ENCODE results near the gene HNRNPA0. TPM values are rescaled to one million over a fixed set of nuclear protein-coding genes. Genes with fewer than 3 reads are reported as not detected.

Gene HNRNPA0
- total and polyA plus RNA-seq, 2 of the 8 experiments (the other 6 are each of a cell fraction or from before 2014, with no cell fraction given), result 22.0 to 71.3 TPM

- CTCF ChIA-PET (ENCODE audit: partially characterized antibody), result interaction anchor here (0.6 to 2.1 kb wide), 3 partner anchors 11 to 113 kb away, joined by 3 to 5 read pairs (median 3); no protein-coding TSS in a partner anchor
- TF ChIP-seq, protein P1, sequence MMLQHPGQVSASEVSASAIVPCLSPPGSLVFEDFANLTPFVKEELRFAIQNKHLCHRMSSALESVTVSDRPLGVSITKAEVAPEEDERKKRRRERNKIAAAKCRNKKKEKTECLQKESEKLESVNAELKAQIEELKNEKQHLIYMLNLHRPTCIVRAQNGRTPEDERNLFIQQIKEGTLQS (IDR thresholded peaks at IDR 0.05; ENCODE audit: insufficient read depth, low read depth, low read length), result no peak
- no peak for FAIRE-seq
- DNase-seq (ENCODE audit: low read depth in 1 of 2, low spot score in 2 of 2), result no peak
- Histone ChIP-seq H3K36me3 (ENCODE audit: control insufficient read depth in 2 of 4, insufficient read depth in 4 of 4, low read length in 3 of 4) (no peaks in the 10 kb centered on the region), H2BK20ac (ENCODE audit: low read length) (no peak overlapping the region), H3K4me1 (replicated peaks in 1 of 4; ENCODE audit: control insufficient read depth in 3 of 4, insufficient read depth in 4 of 4, low read length in 3 of 4) (no peaks in the 10 kb centered on the region), H3K4ac (replicated peaks; ENCODE audit: insufficient read length, low read depth, low read length) (no peak overlapping the region), H2BK15ac (ENCODE audit: low read length) (no peak overlapping the region), H3K27ac (ENCODE audit: low read depth, low read length) (no peak overlapping the region), H4K8ac (ENCODE audit: extremely low read depth, insufficient read depth, low read length) (no peak overlapping the region), H2BK120ac (replicated peaks; ENCODE audit: low read depth, low read length) (no peak overlapping the region), H3K23ac (ENCODE audit: insufficient read length) (no peak overlapping the region), H2BK12ac (ENCODE audit: low read depth, low read length) (no peak overlapping the region), H3K4me3 (ENCODE audit: extremely low read depth in 1 of 4, insufficient read depth in 2 of 4, low read depth in 3 of 4, low read length in 4 of 4) (no peak overlapping the region), H4K20me1 (replicated peaks in 1 of 2; ENCODE audit: control insufficient read depth in 1 of 2, insufficient read depth in 2 of 2, low read length in 2 of 2) (no peaks in the 10 kb centered on the region), H3K79me2 (ENCODE audit: control insufficient read depth in 1 of 2, insufficient read depth in 2 of 2, low read length in 2 of 2) (no peaks in the 10 kb centered on the region), H2AFZ (ENCODE audit: low read length) (no peak overlapping the region), H4K91ac (replicated peaks; ENCODE audit: insufficient read length, low read length) (no peak overlapping the region), H2BK5ac (ENCODE audit: low read depth, low read length) (no peak overlapping the region), H4K5ac (ENCODE audit: insufficient read length, low read depth, low read length) (no peak overlapping the region), H3K18ac (ENCODE audit: extremely low read depth, low read length) (no peak overlapping the region), H3K4me2 (ENCODE audit: insufficient read depth in 1 of 2, low read depth in 2 of 2, low read length in 2 of 2) (no peak overlapping the region), H3K56ac (replicated peaks; ENCODE audit: insufficient read length, low read depth, low read length) (no peak overlapping the region), H2AK5ac (ENCODE audit: low read depth, low read length) (no peak overlapping the region), H3K14ac (ENCODE audit: insufficient read length) (no peak overlapping the region), H3K27me3 (replicated peaks in 1 of 4; ENCODE audit: control insufficient read depth in 3 of 4, extremely low read depth in 1 of 4, insufficient read depth in 3 of 4, low read length in 3 of 4) (no peaks in the 10 kb centered on the region), H3K23me2 (ENCODE audit: low read depth, low read length) (no peaks in the 10 kb centered on the region), H3K79me1 (ENCODE audit: low read depth, low read length) (no peaks in the 10 kb centered on the region), H3K9me3 (ENCODE audit: insufficient read depth in 2 of 2, low read depth in 1 of 2, low read length in 1 of 2) (peaks cover 4 to 7% of the 10 kb centered on the region in 2 experiments; a peak in 1 of 4 replicates), H3K9ac (replicated peaks in 1 of 4; ENCODE audit: extremely low read depth in 1 of 4, low read depth in 3 of 4, low read length in 3 of 4) (no peak overlapping the region)
- 94% methylated on average over 4 of the region's 4 CpGs; no CpG with 5 or more reads in 1 of the 2 experiments for WGBS, 2 experiments (ENCODE audit: extremely low coverage in 1 of 2, insufficient coverage in 1 of 2, insufficient read length in 1 of 2, insufficient replicate concordance in 2 of 2, low coverage in 1 of 2, low lambda C conversion rate in 2 of 2, missing lambda C conversion rate in 1 of 2)
- POLR2A ChIA-PET (ENCODE audit: partially characterized antibody), result no interaction called here
Measured at GRCh38 chr5:137760294-137760693, 6.1 kb upstream of the HNRNPA0 start.

All from H1 (cell line).